GM18909 (cell line): ENCODE measurements around the gene COX19.
A peak's percentile ranks its signal among the peaks of the same experiment; 100 is the strongest.

Experiments
- ATAC-seq: cut with Tn5 transposase; IDR thresholded peaks from one replicate; pipeline ENCODE4 v1.9.1; 2021; ENCODE audit warnings: mild to moderate bottlenecking; ENCODE audit not compliant: unreplicated experiment, poor library complexity

Gene COX19

DNA sequence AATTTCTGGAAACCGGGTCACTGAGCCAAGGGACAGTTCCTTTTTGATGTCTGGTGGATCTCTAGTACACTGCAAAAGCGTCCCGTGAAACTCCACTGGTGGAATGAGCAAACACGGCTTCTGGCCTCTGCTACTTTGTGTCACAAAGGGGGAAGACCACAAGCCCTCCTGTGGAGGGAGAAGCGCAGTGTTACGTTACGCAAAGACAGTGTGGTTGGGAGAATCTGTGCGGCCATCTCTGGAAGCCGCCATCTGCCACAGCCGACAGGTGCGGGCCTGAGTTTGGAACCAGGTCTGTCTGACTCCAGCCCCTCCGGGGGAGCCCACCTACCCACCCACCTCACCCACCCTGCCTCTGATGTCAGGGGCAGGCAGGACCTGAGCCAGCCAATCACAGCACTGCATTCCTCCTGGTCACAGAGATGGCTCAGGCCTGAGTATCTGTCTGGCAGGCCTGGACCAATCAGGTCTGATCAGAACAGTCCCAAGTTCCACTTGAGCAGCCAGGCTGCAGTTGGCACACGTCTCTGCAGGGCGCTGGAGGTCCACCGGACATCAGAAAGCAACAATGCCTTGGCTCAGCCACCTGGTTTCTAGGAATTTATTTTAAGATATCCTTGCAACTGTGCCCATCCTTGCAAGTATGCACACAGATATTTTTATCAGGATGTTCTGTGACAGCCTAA, 4.7 kb upstream of the COX19 start:
- ATAC-seq, result no peak

GRCh38 chr7:979151-979550, 3.8 kb upstream of the COX19 start:
- ATAC-seq, result no peak

DNA sequence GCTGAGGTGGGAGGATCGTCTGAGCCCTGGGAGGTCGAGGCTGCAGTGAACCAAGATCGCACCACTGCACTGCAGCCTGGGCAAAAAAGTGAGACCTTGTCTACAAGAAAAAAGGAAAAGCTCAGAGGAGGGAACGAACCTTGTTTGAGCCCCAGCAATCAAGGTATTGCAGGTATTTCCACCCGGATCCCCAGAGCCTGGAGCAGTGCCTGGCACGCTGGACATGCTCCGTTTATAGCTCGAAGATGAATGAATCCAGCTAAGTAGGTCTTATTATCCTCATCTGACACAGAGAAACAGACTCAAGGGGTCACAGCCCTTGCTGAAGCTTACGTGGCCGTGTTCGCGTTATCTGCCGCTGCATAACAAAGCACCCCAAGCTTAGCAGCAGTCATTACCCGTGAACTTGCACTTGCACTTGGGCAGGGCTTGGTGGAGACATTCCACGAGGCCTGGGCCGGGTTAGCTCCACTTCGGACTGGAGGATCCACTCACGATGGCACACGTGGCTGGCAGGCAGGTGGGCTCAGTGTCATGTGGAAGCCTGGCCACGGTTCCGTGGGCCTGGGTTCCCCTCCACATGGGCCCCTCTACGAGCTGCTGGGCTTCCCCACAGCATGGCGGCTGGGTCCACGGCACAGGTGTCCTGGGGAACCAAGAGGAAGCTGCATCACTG, 3.2 kb upstream of the COX19 start:
- ATAC-seq, result no peak

DNA sequence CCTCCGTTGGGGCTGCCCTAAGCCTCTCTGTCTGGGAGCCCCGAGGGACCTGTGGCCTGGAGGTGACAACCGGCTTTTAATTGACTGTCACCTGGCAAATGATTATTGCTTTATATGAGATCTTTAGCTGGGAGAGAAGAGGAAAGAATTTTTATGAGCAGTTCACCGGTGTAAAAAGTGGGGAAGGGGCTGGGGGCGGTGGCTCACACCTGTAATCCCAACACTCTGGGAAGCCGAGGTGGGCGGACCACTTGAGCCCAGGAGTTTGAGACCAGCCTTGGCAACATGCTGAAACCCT, 2.6 kb upstream of the COX19 start:
- ATAC-seq, result no peak

- peak; percentile 58 for ATAC-seq
Measured at GRCh38 chr7:977326-978048, 2.1 kb upstream of the COX19 start.

DNA sequence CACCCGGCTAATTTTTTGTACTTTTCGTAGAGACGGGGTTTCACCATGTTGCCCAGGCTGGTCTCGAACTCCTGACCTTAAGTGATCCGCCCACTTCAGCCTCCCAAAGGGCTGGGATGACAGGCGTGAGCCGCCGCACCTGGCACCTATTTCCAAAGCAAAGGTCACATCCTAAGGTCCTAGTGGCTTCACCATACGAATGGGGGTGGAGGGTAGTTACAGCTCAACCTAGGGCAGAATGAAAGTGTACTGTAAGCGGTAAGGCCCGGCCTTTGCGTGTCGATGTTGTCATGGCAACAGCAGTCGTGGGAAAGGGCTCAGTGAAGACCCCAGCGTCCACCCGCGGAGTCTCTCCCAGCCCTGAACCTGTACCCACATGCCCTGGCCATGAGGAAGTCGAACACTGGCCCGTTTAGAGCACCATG, 1.6 kb upstream of the COX19 start:
- ATAC-seq, result no peak

DNA sequence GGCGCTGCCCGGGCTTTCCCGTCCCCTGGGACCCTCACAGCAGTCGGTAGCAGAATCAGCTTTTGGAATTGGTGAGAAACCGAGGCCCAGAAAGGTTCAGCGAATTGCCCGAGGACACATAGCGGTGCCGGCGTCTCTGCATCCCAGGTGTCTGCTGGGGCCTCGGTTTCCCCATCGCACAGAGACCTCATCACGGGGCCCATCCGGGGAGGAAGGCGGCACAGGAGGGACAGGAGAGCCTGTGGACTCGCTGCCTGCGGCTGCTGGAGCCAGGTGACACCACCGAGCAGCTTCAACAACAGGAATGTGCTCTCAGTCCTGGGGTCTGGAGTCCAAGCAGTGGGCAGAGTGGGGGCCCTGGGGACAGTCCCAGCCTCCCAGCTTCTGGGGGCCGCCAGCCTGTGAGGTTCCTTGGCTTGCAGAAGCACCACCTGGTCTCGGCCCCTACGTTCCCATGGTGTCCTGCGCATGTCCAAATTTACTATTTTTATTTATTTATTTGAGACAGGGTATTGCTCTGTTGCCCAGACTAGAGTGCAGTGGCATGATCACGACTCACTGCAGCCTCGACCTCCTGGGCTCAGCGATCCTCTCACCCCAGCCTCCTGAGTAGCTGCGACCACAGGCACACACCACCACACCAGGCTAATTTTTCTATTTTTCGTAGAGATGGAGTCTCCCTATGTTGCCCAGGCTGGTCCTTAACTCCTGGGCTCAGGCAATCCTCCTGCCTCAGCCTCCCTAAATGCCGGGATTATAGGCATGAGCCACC, 539 bp upstream of the COX19 start:
- ATAC-seq, result no peak

DNA sequence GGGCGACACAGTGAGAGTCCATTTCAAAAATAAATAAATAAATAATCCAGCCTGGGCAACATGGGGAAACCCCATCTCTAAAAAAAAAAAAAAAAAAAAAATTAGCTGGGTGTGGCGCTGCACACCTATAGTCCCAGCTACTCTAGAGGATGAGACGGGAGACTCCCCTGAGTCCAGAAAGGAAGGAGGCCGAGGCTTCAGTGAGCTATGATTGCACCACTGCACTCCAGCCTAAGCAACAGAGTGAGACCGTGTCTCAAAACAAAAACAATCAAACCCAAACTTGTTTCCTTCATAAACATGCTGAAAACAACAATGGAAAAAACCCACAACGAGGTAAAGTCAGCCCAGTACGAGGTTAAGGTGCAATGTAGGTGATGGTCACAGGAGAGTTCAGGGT, 1.2 kb downstream of the COX19 start:
- ATAC-seq, result no peak

DNA sequence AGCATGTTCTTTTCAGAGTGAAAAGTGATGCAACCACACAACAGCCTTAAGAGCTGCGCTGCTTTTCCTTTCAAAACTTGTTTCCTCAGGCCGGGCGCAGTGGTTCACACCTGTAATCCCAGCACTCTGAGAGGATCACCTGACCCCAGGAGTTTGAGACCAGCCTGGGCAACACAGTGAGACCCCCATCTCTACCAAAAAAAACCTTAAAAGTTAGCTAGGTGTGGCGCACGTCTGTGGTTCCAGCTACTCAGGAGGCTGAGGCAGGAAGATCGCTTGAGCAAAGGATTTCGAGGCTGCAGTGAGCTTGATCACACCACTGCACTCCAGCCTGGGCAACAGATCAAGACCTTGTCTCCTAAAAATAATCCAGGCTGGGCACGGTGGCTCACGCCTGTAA, 2.0 kb downstream of the COX19 start:
- no peak for ATAC-seq

GRCh38 chr7:972676-973309, 2.6 kb downstream of the COX19 start:
- no peak for ATAC-seq

DNA sequence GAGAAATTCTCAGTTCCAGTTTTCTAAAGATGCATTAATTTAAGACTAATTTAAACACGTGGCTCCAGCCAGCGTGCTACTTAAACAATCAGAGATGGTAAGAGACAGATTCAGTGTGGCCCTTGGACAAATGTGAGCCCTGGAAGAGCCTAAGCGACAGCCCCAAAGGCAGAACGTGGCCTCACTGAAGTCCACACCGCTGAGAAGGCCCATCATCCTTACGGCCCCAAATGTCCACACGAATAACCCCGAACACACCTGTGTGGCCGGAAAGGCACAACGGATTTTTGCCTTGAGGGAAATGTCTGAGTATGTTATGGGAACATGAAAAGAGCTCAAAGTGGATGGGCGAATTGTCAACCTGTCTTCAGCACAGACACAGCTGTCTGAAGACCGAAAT, 3.2 kb downstream of the COX19 start:
- ATAC-seq, result no peak

DNA sequence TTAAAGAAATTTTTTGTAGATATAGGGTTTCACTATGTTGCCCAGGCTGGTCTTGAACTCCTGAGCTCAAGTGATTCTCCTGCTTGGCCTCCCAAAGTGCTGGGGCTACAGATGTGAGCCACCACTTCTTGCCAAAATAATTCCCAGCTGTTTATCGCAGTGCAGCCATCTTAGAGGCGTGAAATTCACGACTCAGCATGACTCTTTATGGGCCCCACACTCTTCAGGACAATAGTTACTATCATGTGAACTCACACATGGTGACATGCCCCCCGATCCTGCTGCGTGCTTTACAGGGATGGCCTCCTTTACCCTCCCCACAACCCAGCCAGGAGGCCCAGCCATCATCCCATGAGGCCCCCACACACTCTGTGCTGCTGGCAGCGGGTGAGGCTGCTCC, 4.6 kb downstream of the COX19 start:
- no peak for ATAC-seq

DNA sequence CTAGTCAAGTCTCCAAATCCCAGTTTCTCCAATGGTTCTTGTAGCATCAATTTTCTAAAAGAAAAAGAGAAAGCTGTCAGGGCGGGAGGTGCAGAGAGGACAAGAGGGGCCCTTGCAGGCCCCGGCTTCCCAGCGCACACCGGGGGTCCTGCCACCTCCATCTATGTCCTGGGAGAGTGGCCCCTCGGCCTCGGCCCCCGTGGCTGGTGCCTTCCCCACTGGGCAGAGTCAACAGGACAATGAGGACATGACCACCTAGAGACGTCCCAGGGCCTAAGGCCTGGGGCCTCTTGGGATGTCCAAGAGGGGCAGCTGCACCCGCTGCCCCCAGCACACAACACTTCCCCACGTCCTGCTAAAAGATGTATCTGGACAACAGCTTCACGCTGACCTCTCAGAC, 5.9 kb downstream of the COX19 start:
- no peak for ATAC-seq

DNA sequence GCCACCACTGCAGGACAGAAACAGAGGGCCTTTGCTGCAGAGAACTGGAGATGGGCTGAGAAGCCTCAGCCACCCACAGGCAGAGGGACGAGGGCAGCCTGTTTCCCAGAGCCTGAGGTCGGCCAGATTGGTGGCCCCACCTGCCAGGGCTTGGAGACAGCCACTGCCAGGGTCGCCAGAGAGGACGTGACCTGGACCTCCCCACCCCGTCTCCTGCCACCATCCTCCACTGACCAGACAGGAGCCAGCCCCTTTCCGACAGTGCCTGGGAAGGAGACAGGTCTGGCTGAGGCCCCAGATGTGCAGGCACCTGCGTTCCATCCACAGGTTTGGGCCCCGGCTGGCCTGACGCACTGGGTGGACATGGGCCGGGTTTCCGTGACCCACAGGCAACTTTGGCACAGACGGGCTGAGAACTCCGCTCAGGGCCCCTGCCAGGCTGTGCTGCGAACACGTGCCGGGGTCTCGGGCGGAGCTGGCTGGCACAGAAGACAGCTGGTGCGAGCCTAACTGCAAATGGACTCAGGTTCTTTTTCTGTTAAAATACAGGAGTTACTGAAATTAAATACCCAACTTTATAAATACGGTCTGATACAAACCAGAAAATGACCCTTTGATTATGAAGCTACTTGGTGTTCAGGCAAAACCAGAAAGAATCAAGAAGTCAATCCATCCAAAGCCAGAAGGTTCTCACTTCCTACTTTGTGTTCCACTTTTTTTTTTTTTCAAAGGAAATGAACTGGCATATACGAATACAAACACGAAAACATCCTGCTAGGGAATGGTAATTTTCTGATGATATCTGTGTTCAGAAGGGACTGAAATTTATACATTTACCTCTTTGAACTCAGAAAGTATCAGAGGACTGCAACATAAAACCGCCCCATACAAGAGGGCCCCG, 6.9 kb downstream of the COX19 start:
- ATAC-seq, result no peak

DNA sequence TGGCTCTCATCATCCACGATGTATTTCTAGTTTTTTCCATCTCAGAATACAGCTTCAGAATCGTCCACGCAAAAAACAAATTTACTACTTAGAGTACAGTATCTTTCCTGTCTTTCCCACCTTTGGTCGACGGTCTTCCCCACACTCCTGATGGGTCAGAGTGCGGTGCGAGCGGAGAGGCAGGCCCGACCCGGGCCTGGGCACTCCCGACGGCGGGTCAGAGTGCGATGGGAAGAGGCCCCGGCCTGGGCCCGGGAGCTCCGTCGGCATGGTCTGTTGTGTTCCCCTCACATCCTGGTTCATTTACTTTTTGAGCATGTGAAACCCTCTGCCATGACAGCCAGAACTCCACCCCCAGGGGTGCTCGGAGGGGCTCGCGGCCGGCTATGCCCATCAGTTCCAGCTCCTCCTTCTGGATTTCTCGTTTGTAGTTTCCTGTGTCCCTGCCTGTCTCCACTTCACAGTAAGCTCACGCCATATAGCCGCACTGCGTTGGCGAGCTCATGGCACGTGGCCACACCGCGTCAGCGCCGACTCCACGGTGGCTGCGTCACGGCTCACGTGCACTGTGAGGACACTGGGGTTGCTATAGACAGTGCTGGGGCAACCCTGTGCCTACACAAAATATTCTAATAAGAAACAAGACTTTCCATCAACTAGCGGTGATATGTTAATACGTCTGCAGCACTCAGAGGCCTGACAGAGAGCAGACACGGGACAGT, 7.8 kb downstream of the COX19 start:
- no peak for ATAC-seq

DNA sequence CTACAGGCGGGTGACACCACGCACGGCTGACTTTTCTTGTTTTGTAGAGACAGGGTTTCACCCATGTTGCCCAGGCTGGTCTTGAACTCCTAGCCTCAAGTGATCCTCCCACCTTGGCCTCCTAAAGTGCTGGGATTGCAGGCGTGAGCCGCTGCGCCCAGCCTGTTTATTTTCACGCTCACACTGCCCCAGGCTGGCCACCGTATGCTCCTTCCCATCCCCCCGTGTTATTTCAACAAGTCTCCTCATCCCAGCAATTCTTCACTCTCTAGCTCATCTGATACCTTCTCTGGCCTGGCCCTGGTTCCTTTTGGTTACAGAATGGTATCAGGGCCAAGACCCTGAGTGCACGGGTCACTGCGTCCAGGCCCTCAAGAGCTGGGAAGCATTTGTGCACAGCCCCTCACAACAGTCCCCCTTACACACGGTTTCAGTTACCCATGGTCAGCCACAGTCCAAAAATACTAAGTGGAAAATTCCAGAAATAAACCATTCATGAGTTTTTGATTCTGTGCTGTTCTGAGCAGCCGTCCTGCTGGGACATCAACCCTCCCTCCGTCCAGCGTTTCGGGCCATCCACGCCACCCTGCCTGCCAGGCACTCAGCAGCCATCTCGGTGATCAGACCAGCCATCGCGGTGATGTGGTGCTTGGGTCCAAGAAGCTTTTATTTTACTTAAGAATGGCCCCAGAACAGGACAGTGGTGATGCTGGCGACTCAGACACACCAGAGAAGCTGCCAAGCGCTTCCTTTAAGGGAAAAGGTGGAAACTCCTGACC, 8.9 kb downstream of the COX19 start:
- ATAC-seq, result no peak

DNA sequence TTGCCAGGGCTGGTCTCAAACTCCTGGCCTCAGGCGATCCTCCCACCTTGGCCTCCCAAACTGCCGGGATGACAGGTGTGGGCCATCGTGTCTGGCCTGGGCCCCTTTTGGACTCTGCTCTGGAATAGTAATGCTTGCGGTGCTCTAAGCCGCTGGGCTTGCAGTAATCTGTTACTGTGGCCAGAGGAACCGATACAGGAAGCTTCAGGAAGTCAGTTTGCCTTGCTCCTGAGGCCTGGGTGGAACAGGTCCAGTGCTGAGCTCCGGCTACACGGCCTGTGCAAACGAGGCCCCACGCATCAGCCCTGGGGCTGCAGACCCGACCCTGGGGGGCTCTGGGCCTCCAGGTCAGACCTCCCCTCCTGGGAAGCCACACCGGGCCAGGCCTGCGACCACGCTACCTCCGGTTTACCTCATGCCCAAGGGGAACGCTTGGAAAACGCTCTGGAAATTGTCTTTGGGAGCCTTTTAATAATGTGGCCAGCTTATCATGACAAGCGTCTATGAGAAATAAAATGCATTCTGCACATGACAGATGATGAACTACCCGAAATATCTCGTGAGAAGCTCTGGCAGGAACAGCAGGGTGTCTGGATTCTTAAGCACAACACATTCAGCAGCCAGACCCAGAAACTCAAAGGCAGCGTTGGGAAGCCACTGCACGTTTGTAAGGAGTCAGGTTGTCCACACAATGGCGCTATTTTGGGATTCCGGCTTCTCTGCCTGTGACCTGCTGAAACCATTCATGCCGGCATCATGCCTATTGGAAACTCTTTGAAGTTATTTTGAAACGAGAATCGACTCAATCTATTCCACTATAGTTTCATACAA, 10.7 kb downstream of the COX19 start:
- no peak for ATAC-seq
